Muscle of arm (tissue), 12 donors: ENCODE results near the gene PRR14. TPM values are rescaled to one million over a fixed set of nuclear protein-coding genes. Genes with fewer than 3 reads are reported as not detected.
A peak's percentile ranks its signal among the peaks of the same experiment; 100 is the strongest.
"Not testable (repeated sequence)": the region's sequence is repeated elsewhere in the genome, so short reads cannot be mapped to it uniquely, and the experiment has no call there.

Source experiments
- DNase-seq: peaks from one replicate; pipeline ENCODE4 v3.0.0-alpha.2; 2013
- polyA plus RNA-seq, 12 donors: library from polyadenylated mRNA; unstranded; fragments of 120-200 nt; gene quantifications; one replicate each; pipeline ENCODE4 v1.2.1, GENCODE V29; 2013; ENCODE audit not compliant: insufficient read length in 12 of 12

Gene PRR14
- polyA plus RNA-seq, 12 donors = 17.1 to 42.4 (median 20.9) TPM; not detected in 1

- DNase-seq = no peak
Measured at GRCh38 chr16:30688701-30689100, 37.9 kb downstream of the PRR14 start.

- no peak for DNase-seq
Measured at GRCh38 chr16:30691907-30692306, 41.1 kb downstream of the PRR14 start.

GRCh38 chr16:30692396-30693064 is 41.8 kb downstream of the PRR14 start:
- DNase-seq = no peak

- DNase-seq = no peak
Measured at GRCh38 chr16:30694926-30695693, 44.4 kb downstream of the PRR14 start.

GRCh38 chr16:30696646-30697045 is 45.9 kb downstream of the PRR14 start:
- not testable (repeated sequence) for DNase-seq

GRCh38 chr16:30697264-30698138 is 46.7 kb downstream of the PRR14 start:
- DNase-seq = no peak

- peak; percentile 97 for DNase-seq
Measured at GRCh38 chr16:30698139-30698815, 47.5 kb downstream of the PRR14 start.

- peak; percentile 82 for DNase-seq
Measured at GRCh38 chr16:30698816-30699614, 48.3 kb downstream of the PRR14 start, which contains the start of gene SRCAP. Gene SRCAP, plus strand, starts transcription at chr16:30699171. Its CDS starts 1,654 bp downstream, at chr16:30700825.

GRCh38 chr16:30699615-30700099 is 48.9 kb downstream of the PRR14 start:
- DNase-seq = no peak

GRCh38 chr16:30700491-30700890 is 49.7 kb downstream of the PRR14 start:
- DNase-seq = no peak

- no peak for DNase-seq
Measured at GRCh38 chr16:30700971-30701370, 50.2 kb downstream of the PRR14 start.

- DNase-seq = not testable (repeated sequence)
Measured at GRCh38 chr16:30703071-30703470, 52.3 kb downstream of the PRR14 start.

GRCh38 chr16:30703971-30704370 is 53.2 kb downstream of the PRR14 start:
- no peak for DNase-seq

Other genes starting within 250 kb of the PRR14 start
- gene ZNF771, start 243.4 kb upstream of the PRR14 start, polyA plus RNA-seq = 1 to 10 TPM in 10 of 12 donors, not detected in 2; 2.9 to 5.7 (median 4.4) TPM
- gene DCTPP1, start 220.9 kb upstream of the PRR14 start, polyA plus RNA-seq = 10 to 100 TPM in 11 of 12 donors, not detected in 1; 20.0 to 42.3 (median 25.0) TPM
- gene SEPHS2, start 205.1 kb upstream of the PRR14 start, polyA plus RNA-seq = 10 to 100 TPM in 11 of 12 donors, not detected in 1; 12.6 to 32.9 (median 15.5) TPM
- 10 to 100 TPM in 1 of 12 donors, 1 to 10 TPM in 9, not detected in 2; 1.2 to 11.1 (median 2.5) TPM for gene ITGAL, start 178.2 kb upstream of the PRR14 start, polyA plus RNA-seq
- 10 to 100 TPM in 11 of 12 donors, not detected in 1; 19.9 to 32.9 (median 25.7) TPM for gene ZNF768, start 124.4 kb upstream of the PRR14 start, polyA plus RNA-seq
- 1 to 10 TPM in 11 of 12 donors, not detected in 1; 5.6 to 7.8 (median 6.5) TPM for gene ZNF747, start 116.1 kb upstream of the PRR14 start, polyA plus RNA-seq
- 10 to 100 TPM in 1 of 12 donors, 1 to 10 TPM in 10, not detected in 1; 5.4 to 10.2 (median 6.5) TPM for gene ZNF764, start 92.6 kb upstream of the PRR14 start, polyA plus RNA-seq
- gene ZNF688, start 79.2 kb upstream of the PRR14 start, polyA plus RNA-seq = 10 to 100 TPM in 4 of 12 donors, 1 to 10 TPM in 7, not detected in 1; 5.1 to 14.9 (median 8.7) TPM
- 10 to 100 TPM in 8 of 12 donors, 1 to 10 TPM in 3, not detected in 1; 8.3 to 21.1 (median 11.0) TPM for gene ZNF785, start 65.3 kb upstream of the PRR14 start, polyA plus RNA-seq
- gene ZNF689, start 40.6 kb upstream of the PRR14 start, polyA plus RNA-seq = 10 to 100 TPM in 1 of 12 donors, 1 to 10 TPM in 10, not detected in 1; 6.0 to 12.6 (median 7.5) TPM
- 10 to 100 TPM in 11 of 12 donors, not detected in 1; 24.5 to 99.6 (median 32.2) TPM for gene FBRS, start 7.5 kb downstream of the PRR14 start, polyA plus RNA-seq
- 10 to 100 TPM in 11 of 12 donors, not detected in 1; 18.5 to 46.5 (median 24.1) TPM for gene SRCAP, start 48.2 kb downstream of the PRR14 start, polyA plus RNA-seq
- gene PHKG2, start 97.5 kb downstream of the PRR14 start, polyA plus RNA-seq = 10 to 100 TPM in 8 of 12 donors, 1 to 10 TPM in 2, not detected in 2; 9.1 to 21.2 (median 11.3) TPM
- gene CFAP119, start 111.1 kb downstream of the PRR14 start, polyA plus RNA-seq = 1 to 10 TPM in 9 of 12 donors, under 1 TPM in 1, not detected in 2; 0.94 to 3.9 (median 2.0) TPM
- gene RNF40, start 111.4 kb downstream of the PRR14 start, polyA plus RNA-seq = 10 to 100 TPM in 11 of 12 donors, not detected in 1; 44.1 to 72.2 (median 52.7) TPM
- 10 to 100 TPM in 11 of 12 donors, not detected in 1; 11.7 to 15.9 (median 14.0) TPM for gene ZNF629, start 136.2 kb downstream of the PRR14 start, polyA plus RNA-seq
- 10 to 100 TPM in 11 of 12 donors, not detected in 1; 24.7 to 34.9 (median 27.2) TPM for gene BCL7C, start 243.1 kb downstream of the PRR14 start, polyA plus RNA-seq
- 10 to 100 TPM in 5 of 12 donors, 1 to 10 TPM in 5, not detected in 2; 8.7 to 15.7 (median 10.5) TPM for gene CTF1, start 245.7 kb downstream of the PRR14 start, polyA plus RNA-seq